CD4-positive, alpha-beta T cell (primary cell): ENCODE measurements around the gene PKNOX2. TPM values are rescaled to one million over a fixed set of nuclear protein-coding genes. Genes with fewer than 3 reads are reported as not detected.

Source experiments
- ATAC-seq: fragments of 200-7000 bp; cut with Tn5 transposase; one replicate; pipeline ENCODE4 v1.10.0; 2022; ENCODE audit warnings: mild to moderate bottlenecking; ENCODE audit not compliant: poor library complexity
- CTCF ChIA-PET: fragments of 350-600 bp; sonication (Branson Sonifier 250); formaldehyde crosslinking; loops from one replicate; lab custom pipeline; 2021; ENCODE audit warnings: antibody characterized with exemption, inconsistent platforms; lab: Charles Lee
- POLR2A ChIA-PET: fragments of 350-600 bp; sonication (Branson Sonifier 250); formaldehyde crosslinking; loops from one replicate; lab custom pipeline; 2021; ENCODE audit warnings: antibody characterized with exemption, inconsistent platforms; lab: Charles Lee
- DNase-seq, 14 experiments: peaks; one replicate each; pipeline ENCODE4 v3.0.0-alpha.2; 2013 to 2020; ENCODE audit warnings: mixed read lengths in 2 of 14
- H3K27ac ChIP-seq, 2 donors: one replicate each; pipeline versions ENCODE4 v1.5.1 to v1.7.0; 2013; ENCODE audit warnings: low read length in 2 of 2, low read depth in 1 of 2, mild to moderate bottlenecking in 1 of 2
- H3K27me3 ChIP-seq, 2 experiments: 1 replicate in 1 of 2; 2 replicates in 1 of 2; pipeline versions ENCODE4 v1.6.1 to v1.7.0; 2013; ENCODE audit warnings: low read length in 2 of 2, control low read depth in 1 of 2, mild to moderate bottlenecking in 1 of 2, moderate library complexity in 1 of 2; ENCODE audit not compliant: insufficient read depth in 2 of 2, control insufficient read depth in 1 of 2
- H3K36me3 ChIP-seq: one replicate; pipeline ENCODE4 v1.6.1; 2013; ENCODE audit warnings: low read length, control low read depth; ENCODE audit not compliant: insufficient read depth
- H3K4me1 ChIP-seq: one replicate; pipeline ENCODE4 v1.6.1; 2013; ENCODE audit warnings: low read length, control low read depth; ENCODE audit not compliant: insufficient read depth
- H3K4me3 ChIP-seq: one replicate; pipeline ENCODE4 v1.5.1; 2013; ENCODE audit warnings: mild to moderate bottlenecking, low read length, moderate library complexity
- H3K9me3 ChIP-seq, 2 experiments: 1 replicate in 1 of 2; 2 replicates in 1 of 2; pipeline versions ENCODE4 v1.6.1 to v1.7.0; 2013; ENCODE audit warnings: low read length in 2 of 2, mild to moderate bottlenecking in 2 of 2, control low read depth in 1 of 2, moderate library complexity in 1 of 2; ENCODE audit not compliant: control insufficient read depth in 1 of 2, insufficient read depth in 1 of 2
- H3K27ac Mint-ChIP-seq: one replicate; pipeline ENCODE4 v1.8.0; 2020; ENCODE audit warnings: mixed read lengths
- H3K27me3 Mint-ChIP-seq: one replicate; pipeline ENCODE4 v1.8.0; 2021; ENCODE audit warnings: mixed read lengths
- H3K36me3 Mint-ChIP-seq: one replicate; pipeline ENCODE4 v1.8.0; 2021; ENCODE audit warnings: low read depth, mixed read lengths
- H3K4me1 Mint-ChIP-seq: one replicate; pipeline ENCODE4 v1.8.0; 2021; ENCODE audit warnings: low read depth, mixed read lengths
- H3K4me3 Mint-ChIP-seq: one replicate; pipeline ENCODE4 v1.8.0; 2020; ENCODE audit warnings: mild to moderate bottlenecking, mixed read lengths
- H3K9me3 Mint-ChIP-seq: one replicate; pipeline ENCODE4 v1.8.0; 2020; ENCODE audit warnings: mixed read lengths
- CTCF ChIP-seq: fragments of 200-600 bp; IDR thresholded peaks from one replicate; pipeline ENCODE4 v1.8.0; 2022; ENCODE audit warnings: antibody characterized with exemption, mild to moderate bottlenecking
- intact Hi-C, 2 experiments: fragments of 100-400 bp; cut with DNase I in 1 of 2; cut with micrococcal nuclease in 1 of 2; formaldehyde crosslinking; loops; one replicate each; pipeline versions ENCODE4 v1.15.1 to v1.9.0; 2023 to 2025; cut with DNase I, micrococcal nuclease
- total RNA-seq, 174 experiments: library from RNA in 2 of 174; stranded (reverse) in 2 of 174; gene quantifications; one replicate each; pipeline ENCODE4 v1.2.3 and lab custom pipeline; 2021 to 2026

The PKNOX2 gene
- total RNA-seq, 2 experiments from 2014 or later: not detected

GRCh38 chr11:125167954-125168835 lies 3.6 kb downstream of the PKNOX2 start:
- intact Hi-C loops: no loop called here
- TF ChIP-seq CTCF: no peak
- ATAC-seq (no peak), DNase-seq (no peak)
- H3K36me3 Mint-ChIP-seq: no peaks in the 10 kb centered on the region
- peaks cover 21% of the 10 kb centered on the region for H3K4me1 Mint-ChIP-seq
- Histone ChIP-seq H3K27ac (no peak overlapping the region), H3K9me3 (peaks cover 0 to 15% of the 10 kb centered on the region in 2 experiments), H3K36me3 (no peaks in the 10 kb centered on the region), H3K4me3 (no peak overlapping the region), H3K4me1 (peaks cover 22% of the 10 kb centered on the region), H3K27me3 (peaks cover 63 to 69% of the 10 kb centered on the region in 2 experiments)
- H3K27me3 Mint-ChIP-seq: peaks cover 93% of the 10 kb centered on the region
- POLR2A ChIA-PET: interaction anchor here (0.8 kb wide), 1 partner anchor 1403 kb away, joined by 3 read pairs; no protein-coding TSS in a partner anchor
- no peaks in the 10 kb centered on the region for H3K9me3 Mint-ChIP-seq
- no peak overlapping the region for H3K27ac Mint-ChIP-seq
- H3K4me3 Mint-ChIP-seq: peak overlapping the region; percentile 11
- CTCF ChIA-PET: no interaction called here

GRCh38 chr11:125168918-125169456 lies 4.4 kb downstream of the PKNOX2 start:
- no peak for ATAC-seq
- Mint-ChIP-seq H3K36me3 (no peaks in the 10 kb centered on the region), H3K4me1 (peaks cover 21% of the 10 kb centered on the region), H3K9me3 (no peaks in the 10 kb centered on the region), H3K27ac (no peak overlapping the region), H3K4me3 (no peak overlapping the region), H3K27me3 (peaks cover 93% of the 10 kb centered on the region)
- no peak overlapping the region for H3K4me3 ChIP-seq
- no peak overlapping the region for H3K27ac ChIP-seq
- H3K36me3 ChIP-seq: no peaks in the 10 kb centered on the region
- DNase-seq: no peak
- CTCF ChIA-PET: no interaction called here
- POLR2A ChIA-PET: interaction anchor here (0.8 kb wide), 1 partner anchor 1402 kb away, joined by 3 read pairs; no protein-coding TSS in a partner anchor
- H3K9me3 ChIP-seq: peaks cover 0 to 15% of the 10 kb centered on the region in 2 experiments
- intact Hi-C loops: no loop called here
- peaks cover 22% of the 10 kb centered on the region for H3K4me1 ChIP-seq
- H3K27me3 ChIP-seq: peaks cover 65 to 70% of the 10 kb centered on the region in 2 experiments
- no peak for TF ChIP-seq CTCF

- Histone ChIP-seq H3K27me3 (peaks cover 69 to 79% of the 10 kb centered on the region in 2 experiments), H3K4me1 (peaks cover 22% of the 10 kb centered on the region), H3K27ac (no peak overlapping the region), H3K9me3 (peaks cover 0 to 15% of the 10 kb centered on the region in 2 experiments), H3K36me3 (no peaks in the 10 kb centered on the region), H3K4me3 (no peak overlapping the region)
- DNase-seq (no peak), ATAC-seq (no peak)
- no peak for TF ChIP-seq CTCF
- peaks cover 98% of the 10 kb centered on the region for H3K27me3 Mint-ChIP-seq
- POLR2A ChIA-PET: no interaction called here
- H3K27ac Mint-ChIP-seq: no peak overlapping the region
- CTCF ChIA-PET: no interaction called here
- no peak overlapping the region for H3K4me3 Mint-ChIP-seq
- peaks cover 17% of the 10 kb centered on the region for H3K4me1 Mint-ChIP-seq
- intact Hi-C loops: no loop called here
- no peaks in the 10 kb centered on the region for H3K36me3 Mint-ChIP-seq
- H3K9me3 Mint-ChIP-seq: no peaks in the 10 kb centered on the region
Measured at GRCh38 chr11:125170001-125170509, 5.5 kb downstream of the PKNOX2 start.
